NCI-H2171 (cell line): Measurements from ENCODE around the gene TRIM6.
"Not testable (repeated sequence)": the region's sequence is repeated elsewhere in the genome, so short reads cannot be mapped to it uniquely, and the experiment has no call there.

Source experiments
- DNase-seq: peaks from one replicate; lab custom pipeline; 2025; lab: John Stamatoyannopoulos, UW

Gene TRIM6

DNA sequence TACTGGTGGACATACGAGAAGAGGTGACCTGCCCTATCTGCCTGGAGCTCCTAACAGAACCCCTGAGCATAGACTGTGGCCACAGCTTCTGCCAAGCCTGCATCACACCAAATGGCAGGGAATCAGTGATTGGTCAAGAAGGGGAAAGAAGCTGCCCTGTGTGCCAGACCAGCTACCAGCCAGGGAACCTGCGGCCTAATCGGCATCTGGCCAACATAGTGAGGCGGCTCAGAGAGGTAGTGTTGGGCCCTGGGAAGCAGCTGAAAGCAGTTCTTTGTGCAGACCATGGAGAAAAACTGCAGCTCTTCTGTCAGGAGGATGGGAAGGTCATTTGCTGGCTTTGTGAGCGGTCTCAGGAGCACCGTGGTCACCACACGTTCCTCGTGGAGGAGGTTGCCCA is 6.9 kb downstream of the TRIM6 start:
- DNase-seq = no peak

DNA sequence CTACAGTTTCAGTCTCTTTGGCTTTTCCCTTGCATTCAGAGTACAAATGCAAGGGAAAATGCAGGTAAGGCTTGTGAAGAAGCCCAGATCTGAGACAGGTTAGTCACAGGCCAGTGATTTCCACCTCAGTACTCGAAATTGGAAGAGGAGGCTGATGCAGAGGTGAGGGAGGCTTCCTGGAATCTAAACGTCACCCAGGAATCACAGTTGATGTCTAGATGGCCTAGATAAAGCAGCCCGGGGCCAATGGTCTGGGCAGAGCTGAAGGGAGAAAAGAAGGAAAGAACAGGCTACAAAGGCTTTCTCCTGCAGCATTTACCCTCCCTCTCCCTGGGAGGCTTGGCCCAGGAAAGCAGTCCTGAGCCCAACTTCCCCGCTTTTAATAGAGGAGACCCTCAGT is 8.5 kb downstream of the TRIM6 start:
- DNase-seq = no peak

DNA sequence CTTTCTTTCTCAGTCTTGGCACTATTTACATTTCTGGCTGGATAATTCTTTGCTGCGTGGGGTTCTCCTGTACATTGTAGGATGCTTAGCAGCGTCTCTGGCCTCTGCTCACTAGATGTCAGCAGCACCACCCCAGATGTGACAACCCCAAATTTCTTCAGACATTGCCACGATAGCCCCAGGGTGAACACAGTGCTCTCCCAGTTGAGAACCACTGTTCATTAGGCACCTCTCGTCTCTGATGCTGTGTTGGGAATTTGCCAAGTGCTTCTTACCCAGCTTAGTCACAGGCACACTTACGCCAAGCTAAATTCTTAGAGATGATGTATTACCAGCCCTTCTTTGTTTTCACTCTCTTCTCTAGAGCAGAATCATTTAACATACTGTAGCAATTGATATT is 9.4 kb downstream of the TRIM6 start:
- no peak for DNase-seq

- DNase-seq = no peak
These were observed 12.4 kb downstream of the TRIM6 start for GRCh38 chr11:5608808-5609207.

GRCh38 chr11:5610446-5610845 is 14.0 kb downstream of the TRIM6 start:
- no peak for DNase-seq

GRCh38 chr11:5611627-5612026 is 15.2 kb downstream of the TRIM6 start:
- DNase-seq = no peak

DNA sequence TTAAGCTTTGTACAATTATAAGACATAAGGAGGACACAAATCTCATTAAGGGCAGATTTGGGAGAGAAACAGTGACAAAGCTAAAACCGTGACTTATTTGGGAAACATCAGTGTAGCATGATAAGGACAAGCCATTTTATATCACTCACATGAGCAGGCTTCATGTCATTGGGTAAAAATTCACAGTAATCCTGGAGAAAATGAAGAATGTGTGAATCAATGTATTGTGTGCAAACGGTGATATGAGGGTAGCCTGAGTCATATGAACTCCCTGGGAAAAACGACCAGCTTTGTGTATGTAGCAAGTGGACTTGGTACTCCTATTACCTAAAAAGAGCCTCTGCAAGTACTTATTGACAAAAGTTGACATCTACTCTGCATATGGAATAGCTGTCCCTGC is 22.4 kb downstream of the TRIM6 start:
- DNase-seq = no peak

DNA sequence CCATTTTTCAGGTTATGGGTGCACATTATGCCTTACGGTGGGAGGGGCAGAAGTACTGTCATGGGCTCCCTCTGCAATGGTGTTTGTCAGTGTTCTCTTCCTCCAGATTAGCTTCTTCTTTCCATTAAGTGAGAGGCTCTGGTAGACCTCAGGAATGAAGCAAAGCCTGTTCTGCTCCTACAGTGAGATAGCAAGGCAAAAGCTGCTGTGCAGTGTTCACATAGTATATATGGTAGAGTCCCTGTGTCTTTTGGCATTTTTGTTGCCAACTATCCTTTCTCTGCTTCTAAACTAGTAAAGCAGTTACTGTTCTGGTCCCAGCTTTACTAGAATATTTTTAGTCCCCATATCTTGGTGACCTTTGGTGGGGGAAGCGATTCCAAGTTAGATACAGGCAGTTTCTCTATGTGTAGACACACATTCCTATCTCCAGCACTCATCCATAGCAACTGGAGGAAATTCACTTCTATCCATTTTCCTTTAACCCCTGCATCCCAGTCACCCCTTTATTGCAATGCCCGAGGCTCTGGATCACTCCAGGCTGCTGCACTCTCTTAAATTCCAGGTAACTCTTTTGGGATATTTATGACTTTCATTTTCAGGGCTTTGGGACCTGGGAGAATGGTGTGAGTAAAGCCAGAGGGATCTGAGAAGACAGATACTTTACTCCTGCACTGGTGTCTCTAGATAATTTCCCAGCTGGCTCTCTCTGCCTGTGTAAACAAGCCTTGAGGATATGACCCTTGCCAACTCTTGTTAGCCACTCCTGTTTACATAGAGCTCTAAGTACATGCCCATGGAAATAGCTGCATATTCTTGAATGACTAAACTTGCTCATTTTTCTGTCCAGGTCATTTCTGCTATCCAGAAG is 24.4 kb downstream of the TRIM6 start:
- no peak for DNase-seq

DNA sequence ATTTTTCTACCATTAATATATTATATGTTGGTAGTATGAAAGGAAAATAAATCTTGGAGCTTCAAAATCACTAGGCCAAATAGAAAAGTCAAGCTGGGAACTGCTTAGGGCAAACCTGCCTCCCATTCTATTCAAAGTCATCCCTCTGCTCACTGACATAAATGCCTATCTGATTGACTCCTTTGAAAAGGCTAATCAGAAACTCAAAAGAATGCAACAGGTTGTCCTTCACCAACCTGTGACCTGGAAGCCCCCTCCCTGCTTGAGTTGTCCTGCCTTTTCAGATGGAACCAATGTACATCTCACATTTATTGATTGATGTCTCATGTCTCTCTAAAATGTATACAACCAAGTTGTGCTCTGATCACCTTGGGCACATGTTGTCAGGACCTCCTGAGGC is 25.1 kb downstream of the TRIM6 start:
- no peak for DNase-seq

DNA sequence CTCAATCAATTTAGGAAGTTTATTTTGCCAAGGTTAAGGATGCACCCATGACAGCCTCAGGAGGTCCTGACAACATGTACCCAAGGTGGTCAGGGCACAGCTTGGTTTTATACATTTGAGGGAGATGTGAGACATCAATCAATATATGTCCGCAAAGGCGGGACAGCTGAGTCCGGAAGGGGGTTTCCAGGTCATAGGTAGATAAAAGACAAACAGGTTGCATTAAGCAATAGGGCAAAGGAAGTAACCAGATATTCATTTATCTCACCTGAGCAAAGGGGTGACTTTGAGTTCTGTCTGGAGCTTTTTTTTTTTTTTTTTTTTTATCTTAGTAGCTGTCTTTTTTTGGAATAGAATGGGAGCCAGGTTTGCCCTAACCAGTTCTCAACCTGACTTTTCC is 26.4 kb downstream of the TRIM6 start:
- DNase-seq = no peak

DNA sequence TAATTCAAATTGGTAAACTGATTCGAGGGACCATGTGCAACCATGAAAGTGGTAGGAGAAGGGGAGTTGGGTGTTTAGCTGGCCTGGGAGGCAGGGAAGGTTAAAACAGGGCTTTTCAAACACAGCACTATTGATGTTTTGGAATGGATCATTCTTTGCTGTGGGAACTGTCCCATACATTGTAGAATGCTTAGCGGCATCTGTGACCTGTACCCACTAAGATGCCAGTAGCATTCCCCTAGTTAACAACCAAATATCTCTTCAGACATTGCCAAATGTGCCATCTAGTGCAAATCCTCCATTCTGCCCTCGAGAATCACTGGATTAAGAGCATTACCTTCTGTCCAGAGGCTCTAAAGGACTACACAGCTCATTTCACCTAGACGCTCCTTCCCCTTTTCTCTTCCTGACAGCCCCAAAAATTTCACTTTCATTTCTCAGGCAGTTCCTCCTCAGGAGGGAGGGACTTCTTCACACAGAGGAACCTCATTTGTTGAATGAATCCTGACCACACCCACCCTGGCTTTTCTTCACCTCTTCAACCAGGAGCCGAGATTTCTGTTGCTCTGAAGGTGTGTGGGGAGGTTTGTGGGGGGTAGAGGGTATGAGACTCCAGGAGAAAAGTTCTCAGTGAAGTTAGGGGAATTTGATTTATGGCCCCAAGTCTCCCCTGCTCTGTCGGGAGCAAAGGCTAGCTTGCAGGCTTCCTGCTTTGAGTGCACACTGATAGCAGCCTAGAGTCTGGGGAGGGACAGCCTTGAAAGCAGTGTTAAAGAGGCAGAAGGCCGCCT is 28.2 kb downstream of the TRIM6 start, which contains the start of gene TRIM34:
TSS of gene TRIM34 (plus strand) at position 513 of the 791 bp plus-strand sequence. CDS start 7,331 bp downstream, outside the sequence.
- DNase-seq = no peak

GRCh38 chr11:5625281-5625680 is 28.8 kb downstream of the TRIM6 start:
- no peak for DNase-seq

GRCh38 chr11:5626196-5626595 is 29.8 kb downstream of the TRIM6 start:
- DNase-seq = no peak

GRCh38 chr11:5631417-5631816 is 35.0 kb downstream of the TRIM6 start:
- no peak for DNase-seq

DNA sequence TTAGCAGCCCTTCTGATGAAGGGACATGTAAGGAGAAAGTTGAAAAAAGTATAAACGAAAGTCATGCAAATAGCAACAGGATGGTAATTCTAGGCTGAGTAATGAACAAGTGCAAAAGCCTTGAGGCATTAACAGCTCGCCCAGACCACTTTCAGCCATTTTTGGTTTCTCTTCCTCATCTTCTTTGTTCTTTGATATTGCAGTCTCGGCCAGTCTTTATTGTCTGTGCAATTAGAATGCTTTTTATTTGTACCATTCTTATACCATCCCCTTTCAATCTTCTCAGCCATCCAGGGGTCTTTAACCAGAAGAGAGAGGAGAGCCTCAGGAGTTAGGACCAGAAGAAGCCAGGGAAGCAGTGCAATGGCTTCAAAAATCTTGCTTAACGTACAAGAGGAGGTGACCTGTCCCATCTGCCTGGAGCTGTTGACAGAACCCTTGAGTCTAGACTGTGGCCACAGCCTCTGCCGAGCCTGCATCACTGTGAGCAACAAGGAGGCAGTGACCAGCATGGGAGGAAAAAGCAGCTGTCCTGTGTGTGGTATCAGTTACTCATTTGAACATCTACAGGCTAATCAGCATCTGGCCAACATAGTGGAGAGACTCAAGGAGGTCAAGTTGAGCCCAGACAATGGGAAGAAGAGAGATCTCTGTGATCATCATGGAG is 35.7 kb downstream of the TRIM6 start:
- no peak for DNase-seq

GRCh38 chr11:5639953-5640352 is 43.5 kb downstream of the TRIM6 start:
- no peak for DNase-seq

DNA sequence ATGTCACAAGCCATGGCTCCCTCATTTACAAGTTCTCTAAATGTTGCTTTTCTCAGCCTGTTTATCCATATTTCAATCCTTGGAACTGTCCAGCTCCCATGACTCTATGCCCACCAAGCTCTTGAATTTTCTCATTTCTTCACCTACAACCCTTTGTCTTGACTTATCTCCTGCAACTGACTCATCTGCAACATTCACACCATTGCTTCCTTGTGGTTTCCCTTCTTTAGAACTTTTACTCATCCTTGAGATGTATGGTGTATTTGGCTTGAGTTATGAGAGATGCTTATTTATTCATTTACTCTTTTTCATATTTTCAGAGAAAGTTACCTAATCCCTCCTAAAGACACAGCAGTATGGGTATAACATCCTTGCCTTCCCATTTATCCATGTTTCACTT is 47.1 kb downstream of the TRIM6 start:
- DNase-seq = no peak

DNA sequence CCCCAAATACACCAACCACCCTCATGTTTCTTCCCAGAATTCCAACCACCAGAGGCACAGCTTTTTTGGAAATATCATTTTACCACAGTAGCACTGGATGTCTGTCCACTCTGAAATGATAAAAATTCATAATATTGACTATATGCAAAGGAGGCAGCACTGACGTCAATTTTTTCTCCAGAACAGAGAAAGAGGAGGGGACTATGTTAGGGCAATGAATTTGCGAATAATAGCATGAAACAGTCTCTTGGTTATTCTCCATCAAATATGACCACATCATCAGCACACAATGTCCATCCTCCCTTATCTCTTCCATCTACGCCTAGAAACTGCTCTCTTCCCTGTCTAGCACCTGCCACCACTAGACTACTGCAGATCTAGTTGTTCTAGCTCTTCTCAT is 49.7 kb downstream of the TRIM6 start:
- DNase-seq = no peak

GRCh38 chr11:5655474-5655873 is 59.0 kb downstream of the TRIM6 start:
- DNase-seq = no peak

DNA sequence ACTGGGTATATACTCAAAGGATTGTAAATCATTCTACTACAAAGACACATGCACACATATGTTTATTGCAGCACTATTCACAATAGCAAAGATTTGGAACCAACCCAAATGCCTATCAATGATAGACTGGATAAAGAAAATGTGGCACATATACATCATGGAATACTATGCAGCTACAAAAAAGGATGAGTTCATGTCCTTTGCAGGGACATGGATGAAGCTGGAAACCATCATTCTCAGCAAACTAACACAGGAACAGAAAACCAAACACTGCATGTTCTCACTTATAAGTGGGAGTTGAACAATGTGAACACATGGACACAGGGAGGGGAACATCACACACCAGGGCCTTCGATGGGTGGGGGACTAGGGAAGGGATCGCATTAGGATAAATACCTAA is 60.5 kb downstream of the TRIM6 start:
- DNase-seq = not testable (repeated sequence)

DNA sequence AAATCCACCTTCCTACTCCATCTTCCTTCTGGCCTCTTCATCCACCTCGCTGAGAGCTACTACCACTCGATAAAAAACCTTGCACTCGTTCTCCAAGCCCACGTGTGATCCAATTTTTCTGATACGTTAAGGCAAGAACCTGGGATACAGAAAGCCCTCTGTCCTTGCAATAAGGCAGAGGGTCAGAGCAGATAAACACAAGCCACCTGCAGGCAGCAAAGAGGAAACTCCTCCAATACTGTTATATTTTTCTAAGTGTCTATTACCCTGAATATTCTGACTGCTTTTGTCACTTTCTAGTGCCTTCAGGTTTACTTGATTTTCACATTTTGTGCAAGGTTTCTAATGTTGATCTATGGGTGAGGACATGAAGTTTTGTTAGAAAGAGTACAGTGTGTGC is 61.9 kb downstream of the TRIM6 start:
- DNase-seq = no peak
